ENCODE results near the gene EDNRA.

Gene EDNRA

GRCh38 chr4:147518846-147519767, 38.2 kb downstream of the EDNRA start:
- DNase-seq: peak in 1 of 2 donors; percentile 40
- H3K27ac ChIP-seq: no peak overlapping the region
- H3K4me1 ChIP-seq: peaks cover 0 to 23% (median 5%) of the 10 kb centered on the region in 4 donors
- intact Hi-C loops (cut with DNase I; ENCODE audit: low total_unique reads): no loop called here
- H3K4me3 ChIP-seq: no peak overlapping the region
- H3K9me3 ChIP-seq: no peaks in the 10 kb centered on the region
- TF ChIP-seq, protein P1, sequence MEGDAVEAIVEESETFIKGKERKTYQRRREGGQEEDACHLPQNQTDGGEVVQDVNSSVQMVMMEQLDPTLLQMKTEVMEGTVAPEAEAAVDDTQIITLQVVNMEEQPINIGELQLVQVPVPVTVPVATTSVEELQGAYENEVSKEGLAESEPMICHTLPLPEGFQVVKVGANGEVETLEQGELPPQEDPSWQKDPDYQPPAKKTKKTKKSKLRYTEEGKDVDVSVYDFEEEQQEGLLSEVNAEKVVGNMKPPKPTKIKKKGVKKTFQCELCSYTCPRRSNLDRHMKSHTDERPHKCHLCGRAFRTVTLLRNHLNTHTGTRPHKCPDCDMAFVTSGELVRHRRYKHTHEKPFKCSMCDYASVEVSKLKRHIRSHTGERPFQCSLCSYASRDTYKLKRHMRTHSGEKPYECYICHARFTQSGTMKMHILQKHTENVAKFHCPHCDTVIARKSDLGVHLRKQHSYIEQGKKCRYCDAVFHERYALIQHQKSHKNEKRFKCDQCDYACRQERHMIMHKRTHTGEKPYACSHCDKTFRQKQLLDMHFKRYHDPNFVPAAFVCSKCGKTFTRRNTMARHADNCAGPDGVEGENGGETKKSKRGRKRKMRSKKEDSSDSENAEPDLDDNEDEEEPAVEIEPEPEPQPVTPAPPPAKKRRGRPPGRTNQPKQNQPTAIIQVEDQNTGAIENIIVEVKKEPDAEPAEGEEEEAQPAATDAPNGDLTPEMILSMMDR (IDR thresholded peaks at IDR 0.05): peak; percentile 73 to 83
- H3K36me3 ChIP-seq: no peaks in the 10 kb centered on the region
- H3K27me3 ChIP-seq: no peaks in the 10 kb centered on the region

GRCh38 chr4:147524601-147525000, 43.7 kb downstream of the EDNRA start:
- Histone ChIP-seq H3K4me3 (no peak overlapping the region), H3K4me1 (peaks cover 0 to 27% (median 0%) of the 10 kb centered on the region in 4 donors), H3K27me3 (no peaks in the 10 kb centered on the region), H3K36me3 (no peaks in the 10 kb centered on the region), H3K27ac (peak overlapping the region in 1 of 2 donors; percentile 1), H3K9me3 (no peaks in the 10 kb centered on the region)
- TF ChIP-seq, protein P1 (IDR thresholded peaks at IDR 0.05): no peak
- DNase-seq: no peak
- intact Hi-C loops (cut with DNase I; ENCODE audit: low total_unique reads): no loop called here

DNA sequence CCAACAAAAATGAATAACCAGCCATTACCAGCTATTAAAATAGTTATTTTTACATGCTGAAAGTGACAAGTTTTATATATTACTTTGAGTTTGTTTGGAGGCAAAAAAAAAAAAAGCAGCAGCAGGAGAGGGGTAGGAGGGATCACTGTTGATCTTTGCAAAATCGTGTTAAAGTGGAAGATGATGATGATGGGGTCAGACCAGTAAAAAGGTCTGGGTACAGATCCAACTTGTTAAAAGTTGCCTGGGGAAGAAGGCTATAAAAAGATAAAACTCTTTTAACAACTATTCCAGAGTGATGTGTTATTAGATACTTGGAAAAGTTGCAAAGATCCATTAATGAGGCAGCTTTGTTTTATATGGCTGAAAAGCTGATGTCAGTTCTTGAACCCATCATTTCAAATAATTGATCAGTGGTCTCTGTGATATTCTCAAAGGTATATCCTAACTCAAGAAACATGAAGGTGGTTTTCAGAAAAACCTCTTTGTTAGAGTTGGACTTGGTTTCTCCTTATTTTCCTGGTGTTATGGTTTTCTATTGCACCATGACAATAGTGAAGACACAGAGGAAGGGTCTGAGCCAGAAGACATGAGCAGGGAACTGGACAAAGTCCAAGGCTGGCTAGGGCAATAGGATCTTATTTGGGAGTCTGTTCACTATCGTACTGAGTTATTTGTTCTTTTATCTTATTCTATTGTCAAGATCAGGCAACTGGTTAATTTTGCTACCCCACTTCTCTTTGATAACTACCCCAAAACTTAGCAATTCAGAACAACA, 44.8 kb downstream of the EDNRA start:
- DNase-seq: no peak
- TF ChIP-seq, protein P1 (IDR thresholded peaks at IDR 0.05): no peak
- peak overlapping the region in 1 of 2 donors; percentile 1 for H3K27ac ChIP-seq
- no peak overlapping the region for H3K4me3 ChIP-seq
- H3K4me1 ChIP-seq: peaks cover 0 to 35% (median 0%) of the 10 kb centered on the region in 4 donors
- intact Hi-C loops (cut with DNase I; ENCODE audit: low total_unique reads): no loop called here
- H3K9me3 ChIP-seq: no peaks in the 10 kb centered on the region
- no peaks in the 10 kb centered on the region for H3K36me3 ChIP-seq
- H3K27me3 ChIP-seq: no peaks in the 10 kb centered on the region

DNA sequence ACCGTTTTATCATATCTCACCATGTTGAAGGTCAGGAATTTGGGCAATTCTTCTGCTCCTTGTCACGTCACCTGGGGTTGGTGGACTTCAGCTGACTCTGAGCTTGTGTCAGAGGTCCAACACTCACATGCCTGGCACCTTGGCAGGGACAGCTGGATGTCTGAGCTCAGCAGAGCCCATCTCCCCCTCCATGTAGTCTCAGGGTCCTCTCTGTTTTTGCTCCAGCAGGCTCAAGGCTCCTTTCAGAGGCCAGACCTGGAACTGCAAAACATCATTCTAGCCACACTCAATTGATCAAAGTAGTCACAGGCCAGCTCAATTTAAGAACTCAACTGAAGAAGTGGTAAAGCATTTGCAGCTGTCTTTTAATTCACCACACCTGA, 45.4 kb downstream of the EDNRA start:
- intact Hi-C loops (cut with DNase I; ENCODE audit: low total_unique reads): no loop called here
- Histone ChIP-seq H3K9me3 (no peaks in the 10 kb centered on the region), H3K4me3 (no peak overlapping the region), H3K36me3 (no peaks in the 10 kb centered on the region), H3K27ac (no peak overlapping the region), H3K27me3 (no peaks in the 10 kb centered on the region), H3K4me1 (peaks cover 0 to 36% (median 0%) of the 10 kb centered on the region in 4 donors)
- TF ChIP-seq, protein P1 (IDR thresholded peaks at IDR 0.05): no peak
- no peak for DNase-seq

GRCh38 chr4:147528054-147528453, 47.2 kb downstream of the EDNRA start:
- intact Hi-C loops (cut with DNase I; ENCODE audit: low total_unique reads): no loop called here
- Histone ChIP-seq H3K9me3 (no peaks in the 10 kb centered on the region), H3K27me3 (no peaks in the 10 kb centered on the region), H3K4me1 (peaks cover 0 to 36% (median 0%) of the 10 kb centered on the region in 4 donors), H3K4me3 (no peak overlapping the region), H3K36me3 (no peaks in the 10 kb centered on the region), H3K27ac (no peak overlapping the region)
- DNase-seq: no peak
- TF ChIP-seq, protein P1 (IDR thresholded peaks at IDR 0.05): no peak

Measured in tibial artery (tissue), 4 donors.